ENCODE results near the gene GNG10. TPM values are rescaled to one million over a fixed set of nuclear protein-coding genes. Genes with fewer than 3 reads are reported as not detected.

The GNG10 gene
- total RNA-seq, 1 donor from 2014 or later: 44.0 TPM

Other genes with a start within 250 kb of the GNG10 start
- gene ECPAS, start 177.2 kb upstream of the GNG10 start, total RNA-seq: 69.8 and 73.7 TPM in 2 replicates
- 1.1 and 1.6 TPM in 2 replicates for gene ZNF483, start 136.4 kb upstream of the GNG10 start, total RNA-seq
- gene PTGR1, start 62.0 kb upstream of the GNG10 start, total RNA-seq: 6.5 and 20.7 TPM in 2 replicates
- 2.0 and 3.6 TPM in 2 replicates for gene DNAJC25, start 30.3 kb upstream of the GNG10 start, total RNA-seq
- gene SHOC1, start 133.3 kb downstream of the GNG10 start, total RNA-seq: not detected in 2 replicates
- 53.0 and 131 TPM in 2 replicates for gene UGCG, start 235.2 kb downstream of the GNG10 start, total RNA-seq